22Rv1 (cell line): ENCODE results near the gene VPS4A.

Experiments
- H3K27ac ChIP-seq: fragments of 450-650 bp; 2 replicates; pipeline ENCODE4 v1.5.1; 2017
- ZFX ChIP-seq: fragments of 450-650 bp; IDR thresholded peaks from 2 replicates; pipeline ENCODE4 v1.6.1; 2017; ENCODE audit warnings: antibody characterized with exemption, borderline replicate concordance
- TF ChIP-seq, protein P1 (sequence below): fragments of 450-650 bp; IDR thresholded peaks from 2 replicates; pipeline ENCODE4 v1.5.1; 2017; ENCODE audit warnings: mild to moderate bottlenecking

The VPS4A gene

DNA sequence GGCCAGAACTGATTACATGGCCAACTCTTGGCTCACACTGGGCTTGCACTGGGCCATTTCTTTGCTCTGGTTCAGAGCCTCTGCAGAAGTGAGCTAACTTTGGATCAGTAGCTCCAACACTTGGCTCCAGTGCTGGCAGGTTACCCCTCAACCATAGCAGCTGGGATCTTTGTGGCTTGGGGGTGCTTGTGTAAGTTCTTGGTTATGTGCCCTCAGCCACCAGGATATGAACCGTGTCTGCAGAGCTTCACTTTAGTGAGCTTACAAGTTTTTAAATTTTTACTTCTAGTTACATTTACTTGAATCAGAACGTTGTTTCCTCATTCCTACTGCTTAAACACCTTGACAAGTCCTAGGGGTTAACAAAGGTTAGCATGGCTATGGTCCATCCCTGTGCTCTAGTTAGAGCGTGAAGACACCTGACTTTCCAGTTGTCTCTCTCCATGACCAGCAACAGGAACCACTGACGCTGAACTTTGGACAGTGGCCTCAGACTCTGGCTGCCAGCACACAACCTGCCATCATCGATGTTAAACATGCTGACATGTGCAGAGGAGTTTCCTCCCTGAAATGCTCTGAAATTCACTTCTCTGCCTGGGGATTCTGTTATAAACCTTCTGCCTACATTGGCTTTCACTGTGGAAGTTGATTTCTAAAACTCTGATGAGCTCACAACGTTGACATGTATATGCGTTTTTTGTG is 15.2 kb downstream of the VPS4A start:
- H3K27ac ChIP-seq = peak overlapping the region; percentile 92
- TF ChIP-seq, protein P1, sequence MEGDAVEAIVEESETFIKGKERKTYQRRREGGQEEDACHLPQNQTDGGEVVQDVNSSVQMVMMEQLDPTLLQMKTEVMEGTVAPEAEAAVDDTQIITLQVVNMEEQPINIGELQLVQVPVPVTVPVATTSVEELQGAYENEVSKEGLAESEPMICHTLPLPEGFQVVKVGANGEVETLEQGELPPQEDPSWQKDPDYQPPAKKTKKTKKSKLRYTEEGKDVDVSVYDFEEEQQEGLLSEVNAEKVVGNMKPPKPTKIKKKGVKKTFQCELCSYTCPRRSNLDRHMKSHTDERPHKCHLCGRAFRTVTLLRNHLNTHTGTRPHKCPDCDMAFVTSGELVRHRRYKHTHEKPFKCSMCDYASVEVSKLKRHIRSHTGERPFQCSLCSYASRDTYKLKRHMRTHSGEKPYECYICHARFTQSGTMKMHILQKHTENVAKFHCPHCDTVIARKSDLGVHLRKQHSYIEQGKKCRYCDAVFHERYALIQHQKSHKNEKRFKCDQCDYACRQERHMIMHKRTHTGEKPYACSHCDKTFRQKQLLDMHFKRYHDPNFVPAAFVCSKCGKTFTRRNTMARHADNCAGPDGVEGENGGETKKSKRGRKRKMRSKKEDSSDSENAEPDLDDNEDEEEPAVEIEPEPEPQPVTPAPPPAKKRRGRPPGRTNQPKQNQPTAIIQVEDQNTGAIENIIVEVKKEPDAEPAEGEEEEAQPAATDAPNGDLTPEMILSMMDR = no peak
- TF ChIP-seq ZFX = no peak

DNA sequence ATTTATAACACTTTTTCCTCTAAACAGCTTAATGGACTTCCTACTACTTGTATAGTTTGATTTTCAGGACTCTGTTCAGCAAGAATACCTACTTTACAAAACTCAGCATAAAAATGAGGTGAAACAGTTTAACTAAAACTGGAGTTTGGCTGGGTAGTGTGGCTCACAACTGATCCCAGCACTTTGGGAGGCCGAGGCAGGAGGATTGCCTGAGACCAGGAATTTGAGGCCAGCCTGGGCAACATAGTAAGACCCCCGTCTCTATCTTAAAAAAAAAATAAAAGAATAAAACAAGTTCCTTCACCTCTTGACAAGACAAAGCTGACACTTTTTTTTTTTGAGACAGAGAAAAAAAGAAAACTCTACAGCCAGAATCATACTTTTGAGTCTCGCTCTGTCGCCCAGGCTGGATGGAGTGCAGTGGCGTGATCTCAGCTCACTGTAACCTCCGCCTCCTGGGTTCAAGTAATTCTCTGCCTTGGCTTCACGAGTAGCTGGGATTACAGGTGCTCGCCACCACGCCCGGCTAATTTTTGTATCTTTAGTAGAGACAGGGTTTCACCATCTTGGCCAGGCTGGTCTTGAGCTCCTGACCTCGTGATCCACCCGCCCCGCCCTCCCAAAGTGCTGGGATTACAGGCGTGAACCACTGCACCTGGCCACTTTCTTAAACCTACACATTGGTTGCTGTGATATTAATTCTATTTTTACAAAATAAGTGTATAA is 16.6 kb downstream of the VPS4A start:
- peak overlapping the region; percentile 92 for H3K27ac ChIP-seq
- TF ChIP-seq, protein P1 = no peak
- no peak for TF ChIP-seq ZFX

DNA sequence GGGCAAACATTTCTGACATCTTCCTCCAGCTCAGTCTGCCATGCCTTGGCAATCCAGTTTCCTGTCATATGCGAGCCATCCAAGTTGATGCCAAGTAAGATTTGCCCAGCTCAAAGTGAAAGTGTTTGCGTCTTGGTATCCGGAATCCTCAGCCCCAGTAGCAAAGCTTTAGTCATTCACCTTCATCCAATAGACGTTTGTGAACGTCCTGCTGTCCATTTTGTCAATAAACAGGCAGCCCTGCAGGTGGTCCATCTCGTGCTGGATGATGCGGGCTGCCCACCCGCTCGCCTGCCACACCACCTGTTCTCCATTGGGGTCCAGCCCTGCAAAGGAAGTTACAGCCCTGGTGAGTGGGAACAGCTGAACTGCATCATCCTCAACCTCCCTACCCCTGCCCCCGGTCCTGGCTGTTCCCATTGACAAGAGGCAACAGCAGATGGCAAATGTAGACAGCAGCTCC is 17.7 kb downstream of the VPS4A start:
- TF ChIP-seq, protein P1 = no peak
- no peak for TF ChIP-seq ZFX
- H3K27ac ChIP-seq = peak overlapping the region; percentile 92

DNA sequence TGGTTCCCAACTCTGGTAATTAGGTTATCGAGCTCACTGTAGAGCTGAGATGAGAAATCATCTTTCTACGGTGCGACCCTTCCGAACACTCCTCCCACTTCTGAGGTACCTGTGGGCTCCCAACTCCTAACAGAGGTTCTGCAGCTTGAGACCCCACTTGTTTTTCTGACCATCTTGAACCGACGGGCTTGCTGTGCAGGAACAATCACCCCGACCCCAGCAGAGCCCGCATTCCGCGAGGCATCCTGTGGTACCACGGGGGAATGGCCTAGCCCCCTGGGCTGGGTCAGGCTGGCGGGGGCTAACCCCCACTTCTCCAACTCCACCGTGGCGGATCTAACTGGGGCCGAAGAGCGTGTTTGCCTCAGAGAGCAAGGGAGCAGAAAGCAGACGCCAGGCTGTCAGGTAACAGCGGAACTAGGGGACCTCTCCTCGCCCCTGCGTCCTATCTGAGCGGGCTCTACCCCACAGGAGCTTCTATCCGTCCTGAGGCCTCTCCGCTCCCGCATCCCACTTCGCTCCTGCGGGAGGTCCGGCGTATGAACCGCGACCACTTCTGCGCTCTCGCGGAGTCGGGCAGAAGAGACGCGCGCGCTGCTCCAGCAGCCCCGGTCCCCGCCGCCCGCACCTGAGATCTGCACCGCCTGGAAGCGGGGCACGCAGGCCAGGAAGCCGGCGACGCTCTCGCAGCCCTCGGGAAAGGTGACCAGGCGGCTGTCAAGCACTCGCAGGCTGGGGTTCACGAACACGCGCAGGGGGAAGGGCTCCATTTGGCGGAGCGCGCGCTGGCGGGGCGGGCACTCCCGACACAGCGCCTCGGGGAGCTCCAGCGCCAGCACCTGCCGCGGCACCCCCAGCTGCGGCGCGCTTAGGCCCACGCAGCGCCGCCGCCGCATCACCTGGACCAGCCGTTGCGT is 18.5 kb downstream of the VPS4A start:
- TF ChIP-seq, protein P1 = no peak
- peak overlapping the region; percentile 92 for H3K27ac ChIP-seq

DNA sequence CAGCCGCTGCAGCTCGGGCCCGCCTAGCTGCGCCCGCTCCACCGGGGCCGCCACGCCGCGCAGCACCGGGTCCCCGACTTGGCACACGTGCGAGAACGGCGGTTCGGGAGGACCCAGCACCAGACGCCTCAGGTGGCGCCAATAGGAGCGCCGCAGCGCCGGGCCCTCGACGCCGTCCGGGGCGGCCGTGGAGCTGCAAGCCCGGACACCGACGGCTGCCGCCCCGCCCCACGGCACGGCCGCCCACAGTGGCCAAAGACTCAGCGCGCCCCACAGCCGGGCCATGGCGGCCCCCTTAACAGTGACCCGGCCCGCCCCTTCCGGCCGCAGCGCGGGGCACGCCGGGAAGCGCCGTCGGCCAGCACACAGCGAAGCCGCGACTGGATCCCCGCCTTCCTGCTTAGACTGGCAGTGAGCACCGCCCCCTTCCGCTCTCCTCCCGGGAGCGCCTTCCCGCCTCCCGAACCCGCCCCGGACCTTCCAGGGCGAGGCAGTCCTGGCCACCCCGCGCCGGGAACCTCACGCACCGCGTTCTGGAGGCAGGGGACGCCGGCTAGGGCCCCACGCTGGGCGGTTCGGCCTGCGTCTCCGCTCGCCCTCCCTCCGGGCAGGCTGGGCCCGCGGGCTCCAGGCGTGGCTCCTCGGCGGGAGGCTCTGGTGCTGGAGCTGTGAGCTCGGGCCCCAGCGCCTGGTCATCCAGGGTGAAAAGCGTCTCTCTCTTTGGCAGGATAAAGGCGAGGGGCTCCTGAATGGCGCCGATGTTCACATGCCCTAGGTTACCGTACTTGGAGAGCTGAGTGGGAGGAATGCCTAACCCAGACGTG is 19.3 kb downstream of the VPS4A start, which contains the start of gene PDF:
Gene PDF, minus strand, starts transcription at position 303 of the 824 bp plus-strand sequence. Its CDS starts 18 bp downstream, at position 285.
- H3K27ac ChIP-seq = peak within 1 kb of the TSS; percentile 92
- no peak for TF ChIP-seq ZFX

DNA sequence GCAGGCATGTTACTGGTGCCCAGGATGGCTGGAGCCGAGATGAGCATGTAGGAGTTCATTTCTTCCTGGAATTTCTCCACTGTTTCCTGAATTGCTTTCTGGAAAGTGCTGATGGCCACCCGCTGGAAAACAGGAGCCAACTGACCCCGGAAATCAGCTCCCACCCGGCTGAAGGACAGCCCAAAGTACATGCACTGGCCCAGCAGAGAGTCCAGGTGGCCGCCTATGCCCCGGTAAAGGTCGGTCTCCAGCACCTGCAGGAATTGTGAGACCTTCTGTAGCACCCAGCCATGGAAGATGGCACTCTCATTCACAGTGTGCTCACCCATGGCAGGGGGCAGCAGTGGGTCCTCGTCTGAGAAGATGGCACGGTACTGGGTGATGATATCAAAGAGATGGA is 23.5 kb downstream of the VPS4A start:
- H3K27ac ChIP-seq = no peak overlapping the region

More for the DNA sequence above, 23.5 kb downstream of the VPS4A start:
- TF ChIP-seq, protein P1 = no peak
